Activated B cell treated with CpG ODN at 0.5 μM for 24 hours (primary cell): ENCODE results near the gene PRPF8. TPM values are rescaled to one million over a fixed set of nuclear protein-coding genes. Genes with fewer than 3 reads are reported as not detected.

Source experiments
- ATAC-seq: fragments of 200-7000 bp; cut with Tn5 transposase; one replicate; pipeline ENCODE4 v1.10.0; 2021; ENCODE audit warnings: low read depth, mild to moderate bottlenecking, moderate library complexity
- CTCF ChIA-PET: fragments of 350-600 bp; sonication (Branson Sonifier 250); formaldehyde crosslinking; loops from one replicate; lab custom pipeline; 2021; ENCODE audit warnings: antibody characterized with exemption; lab: Charles Lee
- POLR2A ChIA-PET: fragments of 350-600 bp; sonication (Branson Sonifier 250); formaldehyde crosslinking; loops from one replicate; lab custom pipeline; 2021; ENCODE audit warnings: antibody characterized with exemption; lab: Charles Lee
- DNase-seq: peaks from one replicate; pipeline ENCODE4 v3.0.0; 2022
- H3K27ac Mint-ChIP-seq: one replicate; pipeline ENCODE4 v1.8.0; 2020; ENCODE audit warnings: mixed read lengths
- H3K27me3 Mint-ChIP-seq: one replicate; pipeline ENCODE4 v1.8.0; 2021; ENCODE audit warnings: mixed read lengths
- H3K36me3 Mint-ChIP-seq: one replicate; pipeline ENCODE4 v1.8.0; 2021; ENCODE audit warnings: low read depth, mixed read lengths
- H3K4me1 Mint-ChIP-seq: one replicate; pipeline ENCODE4 v1.8.0; 2021; ENCODE audit warnings: mixed read lengths
- H3K4me3 Mint-ChIP-seq: one replicate; pipeline ENCODE4 v1.8.0; 2020; ENCODE audit warnings: mild to moderate bottlenecking, mixed read lengths
- H3K9me3 Mint-ChIP-seq: one replicate; pipeline ENCODE4 v1.8.0; 2020; ENCODE audit warnings: mixed read lengths
- CTCF ChIP-seq: fragments of 200-600 bp; IDR thresholded peaks from one replicate; pipeline ENCODE4 v1.8.0; 2022; ENCODE audit warnings: antibody characterized with exemption, mild to moderate bottlenecking
- intact Hi-C: fragments of 100-400 bp; cut with micrococcal nuclease; formaldehyde crosslinking; loops from one replicate; pipeline ENCODE4 v1.15.1; 2024
- total RNA-seq: library from RNA; stranded (reverse); gene quantifications from 2 replicates; pipeline ENCODE4 v1.2.3, GENCODE V29; 2022

The PRPF8 gene
- total RNA-seq, 1 donor from 2014 or later: 442 TPM

GRCh38 chr17:1714427-1714979 is 29.8 kb upstream of the PRPF8 start:
- DNase-seq: no peak
- H3K27ac Mint-ChIP-seq: no peak overlapping the region
- ATAC-seq: no peak
- no peaks in the 10 kb centered on the region for H3K9me3 Mint-ChIP-seq
- ChIA-PET CTCF (interaction anchor here (1.9 kb wide), 1 partner anchor 151 kb away, joined by 15 read pairs; no protein-coding TSS in a partner anchor), POLR2A (interaction anchor here (1.3 to 3.9 kb wide), 3 partner anchors 10 to 116 kb away, joined by 3 to 43 read pairs (median 5); partner anchors contain the start of genes PRPF8, RPA1, SMYD4 and WDR81)
- peaks cover 27% of the 10 kb centered on the region for H3K4me1 Mint-ChIP-seq
- H3K36me3 Mint-ChIP-seq: no peaks in the 10 kb centered on the region
- TF ChIP-seq CTCF: no peak
- H3K27me3 Mint-ChIP-seq: peaks cover 17% of the 10 kb centered on the region
- peak overlapping the region; percentile 91 for H3K4me3 Mint-ChIP-seq
- intact Hi-C loops: no loop called here

GRCh38 chr17:1713878-1714426 is 29.3 kb upstream of the PRPF8 start:
- no peaks in the 10 kb centered on the region for H3K36me3 Mint-ChIP-seq
- H3K27me3 Mint-ChIP-seq: peaks cover 17% of the 10 kb centered on the region
- ChIA-PET CTCF (interaction anchor here (1.7 to 1.9 kb wide), 3 partner anchors 45 to 151 kb away, joined by 5 to 15 read pairs (median 13); no protein-coding TSS in a partner anchor), POLR2A (interaction anchor here (0.6 to 3.9 kb wide), 4 partner anchors 10 to 116 kb away, joined by 3 to 43 read pairs (median 6); partner anchors contain the start of genes PRPF8, RPA1, SMYD4 and WDR81)
- no peaks in the 10 kb centered on the region for H3K9me3 Mint-ChIP-seq
- H3K27ac Mint-ChIP-seq: no peak overlapping the region
- no peak for ATAC-seq
- intact Hi-C loops: no loop called here
- DNase-seq: no peak
- peak overlapping the region; percentile 39 for H3K4me3 Mint-ChIP-seq
- TF ChIP-seq CTCF: no peak
- H3K4me1 Mint-ChIP-seq: peaks cover 28% of the 10 kb centered on the region

- no peaks in the 10 kb centered on the region for H3K9me3 Mint-ChIP-seq
- intact Hi-C loops: no loop called here
- H3K36me3 Mint-ChIP-seq: no peaks in the 10 kb centered on the region
- TF ChIP-seq CTCF: no peak
- peaks cover 30% of the 10 kb centered on the region for H3K4me1 Mint-ChIP-seq
- no peak overlapping the region for H3K4me3 Mint-ChIP-seq
- POLR2A ChIA-PET: interaction anchor here (0.6 to 1.7 kb wide), 3 partner anchors 11 to 39 kb away, joined by 3 to 6 read pairs (median 5); partner anchors contain the start of gene WDR81
- peaks cover 17% of the 10 kb centered on the region for H3K27me3 Mint-ChIP-seq
- no peak for ATAC-seq
- H3K27ac Mint-ChIP-seq: no peak overlapping the region
- no peak for DNase-seq
- CTCF ChIA-PET: interaction anchor here (1.7 to 1.9 kb wide), 3 partner anchors 44 to 152 kb away, joined by 5 to 15 read pairs (median 13); no protein-coding TSS in a partner anchor
Measured at GRCh38 chr17:1713160-1713877, 28.7 kb upstream of the PRPF8 start.

GRCh38 chr17:1712271-1712670 is 27.6 kb upstream of the PRPF8 start:
- ChIA-PET POLR2A (interaction anchor here (0.6 kb wide), 1 partner anchor 111 kb away, joined by 7 read pairs; no protein-coding TSS in a partner anchor), CTCF (interaction anchor here (1.9 kb wide), 1 partner anchor 43 kb away, joined by 5 read pairs; no protein-coding TSS in a partner anchor)
- no peak overlapping the region for H3K4me3 Mint-ChIP-seq

More at GRCh38 chr17:1712271-1712670, 27.6 kb upstream of the PRPF8 start:
- no peak overlapping the region for H3K27ac Mint-ChIP-seq
- DNase-seq (no peak), ATAC-seq (no peak)
- TF ChIP-seq CTCF: no peak
- H3K27me3 Mint-ChIP-seq: peaks cover 23% of the 10 kb centered on the region
- H3K9me3 Mint-ChIP-seq: no peaks in the 10 kb centered on the region
- H3K4me1 Mint-ChIP-seq: peaks cover 25% of the 10 kb centered on the region
- H3K36me3 Mint-ChIP-seq: no peaks in the 10 kb centered on the region
- intact Hi-C loops: no loop called here
